KOPT-K1 (cell line): ENCODE results near the gene GABARAP.
"Not testable (repeated sequence)": the region's sequence is repeated elsewhere in the genome, so short reads cannot be mapped to it uniquely, and the experiment has no call there.

Experiments
- H3K27ac ChIP-seq: fragments of 200-600 bp; sonication (generic); 2 replicates; pipeline ENCODE4 v1.5.1; 2016; ENCODE audit warnings: antibody characterized with exemption, mild to moderate bottlenecking, low read depth, low read length; ENCODE audit not compliant: poor library complexity, severe bottlenecking
- H3K36me3 ChIP-seq: fragments of 200-600 bp; sonication (generic); 2 replicates; pipeline ENCODE4 v1.5.1; 2017; ENCODE audit warnings: antibody characterized with exemption, mild to moderate bottlenecking, low read length, moderate library complexity; ENCODE audit not compliant: insufficient read depth
- H3K9me3 ChIP-seq: fragments of 200-600 bp; sonication (generic); 2 replicates; pipeline ENCODE4 v1.5.1; 2017; ENCODE audit warnings: antibody characterized with exemption, low read length, mild to moderate bottlenecking; ENCODE audit not compliant: insufficient read depth, poor library complexity, severe bottlenecking

Gene GABARAP

DNA sequence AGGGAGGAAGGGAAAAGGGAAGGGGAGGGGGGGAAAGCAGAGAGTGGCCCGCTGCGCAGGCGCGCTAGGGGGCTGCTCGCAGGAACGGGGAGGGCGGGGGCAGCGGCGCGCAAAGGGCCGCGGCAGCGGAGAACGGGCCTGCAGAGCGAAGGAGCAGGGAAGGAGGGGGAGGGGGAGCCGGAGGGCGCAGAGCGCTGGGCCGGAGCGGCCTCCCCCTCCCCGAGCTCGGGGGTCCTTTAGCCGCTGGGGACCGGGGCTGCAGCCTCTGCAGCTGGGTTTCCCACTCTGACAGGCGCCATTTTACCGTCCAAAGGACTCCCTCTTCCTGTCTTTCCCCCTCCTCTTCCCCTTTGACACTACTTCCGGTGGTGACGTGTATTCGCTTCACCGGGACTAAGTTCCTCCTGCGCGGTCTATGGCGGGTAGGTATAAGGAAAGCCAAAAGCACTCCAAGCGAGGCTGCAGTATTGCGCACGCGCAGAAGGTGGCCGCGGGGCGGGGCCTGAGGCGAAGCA lies 9.5 kb upstream of the GABARAP start, which contains the start of gene CTDNEP1:
Gene CTDNEP1, minus strand, starts transcription at position 74 of the 515 bp plus-strand sequence. CDS start 438 bp downstream, outside the sequence.
- H3K9me3 ChIP-seq, result no peaks in the 10 kb centered on the region
- H3K36me3 ChIP-seq, result peaks cover 43% of the 10 kb centered on the region
- H3K27ac ChIP-seq, result peak within 1 kb of the TSS; percentile 98

DNA sequence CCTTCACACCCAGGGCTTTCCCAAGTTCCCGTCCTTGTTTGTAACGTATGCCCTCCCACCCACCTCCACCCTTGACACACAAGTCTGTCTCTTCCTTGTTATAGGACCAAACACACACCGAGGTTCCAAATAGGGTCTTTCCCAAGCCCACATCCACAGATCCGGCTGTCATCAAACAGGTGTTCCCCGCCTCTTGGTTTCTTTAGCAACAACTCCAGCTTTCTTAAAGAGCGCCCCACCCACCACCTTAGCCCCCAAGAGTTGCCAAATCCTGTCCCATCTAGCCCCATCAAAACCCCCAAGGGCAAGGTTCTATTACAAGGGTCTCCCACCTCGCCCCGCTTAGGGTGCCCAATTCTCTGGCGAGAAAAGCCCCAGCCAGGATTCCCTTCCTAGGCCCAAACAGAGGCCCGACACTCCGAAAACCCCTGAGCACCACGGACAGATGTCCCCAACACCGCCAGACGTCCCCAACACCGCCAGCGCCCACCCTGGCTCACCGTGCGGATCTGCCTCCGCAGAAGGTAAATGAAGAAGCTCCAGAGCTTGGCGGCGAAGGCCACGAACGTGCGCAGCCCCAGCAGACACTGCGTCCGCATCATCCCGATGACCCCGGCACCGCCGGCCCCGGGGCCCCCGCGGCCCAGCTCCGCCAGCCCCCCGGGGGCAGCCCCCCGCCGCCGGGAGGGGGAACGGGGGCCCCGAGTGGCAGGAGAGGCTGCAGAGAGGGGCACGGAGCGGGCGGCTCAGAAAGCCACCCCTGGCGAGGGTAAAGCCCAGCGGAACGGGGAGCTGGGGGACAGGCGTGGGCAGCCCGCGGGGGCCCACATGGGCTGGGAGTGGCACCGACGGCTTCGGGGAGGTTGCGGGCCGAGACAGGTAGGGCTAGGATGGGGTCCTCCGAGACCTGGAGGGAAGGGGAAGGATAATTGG lies 8.7 kb upstream of the GABARAP start:
- Histone ChIP-seq H3K27ac (peak overlapping the region; percentile 98), H3K9me3 (no peaks in the 10 kb centered on the region), H3K36me3 (peaks cover 43% of the 10 kb centered on the region)

DNA sequence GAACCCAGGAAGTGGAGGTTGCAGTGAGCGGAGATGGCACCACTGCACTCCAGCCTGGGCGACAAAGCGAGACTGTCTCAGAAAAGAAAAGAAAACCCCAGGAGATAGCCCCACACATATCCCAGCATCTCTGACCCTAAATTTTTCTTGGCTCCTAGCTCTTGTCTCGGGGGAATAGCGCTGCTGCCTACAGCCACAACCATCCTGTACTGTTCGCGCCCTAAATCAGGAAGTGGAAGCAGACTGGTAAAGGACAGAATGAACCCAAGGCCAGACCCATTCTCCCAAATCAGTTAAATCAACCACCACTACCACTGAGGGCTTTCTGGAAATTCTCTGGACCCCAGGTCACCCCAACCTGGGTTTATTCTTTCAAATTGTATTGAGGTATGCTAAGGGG lies 7.6 kb upstream of the GABARAP start:
- Histone ChIP-seq H3K9me3 (no peaks in the 10 kb centered on the region), H3K36me3 (peaks cover 43% of the 10 kb centered on the region), H3K27ac (peak overlapping the region; percentile 98)

DNA sequence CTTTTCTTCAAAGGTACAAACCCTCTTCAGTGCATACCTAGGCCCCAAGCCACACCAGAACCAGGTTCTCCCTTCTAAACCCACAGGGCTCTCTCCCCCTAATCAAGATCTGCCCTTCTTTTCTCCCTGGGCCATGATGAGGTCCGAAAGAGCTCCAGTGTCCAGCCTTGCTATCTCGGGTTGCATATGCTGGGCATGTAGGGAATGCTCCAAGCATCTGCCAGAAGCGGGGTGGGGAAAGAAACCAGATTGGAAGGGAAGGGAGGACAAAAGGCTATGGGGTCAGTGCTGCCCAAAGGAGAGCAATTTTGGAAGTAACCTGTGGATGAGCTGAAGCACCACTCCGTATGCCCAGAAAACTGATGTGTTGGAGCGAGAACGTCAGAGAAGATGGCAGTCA lies 7.0 kb upstream of the GABARAP start:
- H3K27ac ChIP-seq, result no peak overlapping the region
- peaks cover 43% of the 10 kb centered on the region for H3K36me3 ChIP-seq
- H3K9me3 ChIP-seq, result no peaks in the 10 kb centered on the region

DNA sequence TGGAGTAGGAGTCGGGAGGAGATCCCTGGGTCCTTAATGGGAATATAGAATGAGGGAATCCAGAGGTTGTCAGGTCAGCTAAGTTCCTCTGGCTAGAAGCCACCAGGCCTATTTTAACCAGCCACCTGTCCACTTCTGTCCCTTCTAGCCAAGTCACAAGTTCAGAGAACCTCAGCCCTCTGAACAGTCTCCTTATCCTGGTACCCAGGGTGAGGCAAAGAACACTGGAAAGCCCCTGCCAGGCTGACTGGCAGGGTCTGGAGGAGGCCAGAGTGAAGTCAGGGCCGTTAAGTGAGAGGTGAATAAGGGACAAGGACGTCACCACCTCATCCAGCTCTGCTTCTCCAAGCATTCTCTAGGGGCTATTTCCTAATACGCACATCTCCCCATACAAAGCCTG lies 6.5 kb upstream of the GABARAP start:
- H3K36me3 ChIP-seq, result peaks cover 43% of the 10 kb centered on the region
- H3K27ac ChIP-seq, result no peak overlapping the region
- H3K9me3 ChIP-seq, result no peaks in the 10 kb centered on the region

DNA sequence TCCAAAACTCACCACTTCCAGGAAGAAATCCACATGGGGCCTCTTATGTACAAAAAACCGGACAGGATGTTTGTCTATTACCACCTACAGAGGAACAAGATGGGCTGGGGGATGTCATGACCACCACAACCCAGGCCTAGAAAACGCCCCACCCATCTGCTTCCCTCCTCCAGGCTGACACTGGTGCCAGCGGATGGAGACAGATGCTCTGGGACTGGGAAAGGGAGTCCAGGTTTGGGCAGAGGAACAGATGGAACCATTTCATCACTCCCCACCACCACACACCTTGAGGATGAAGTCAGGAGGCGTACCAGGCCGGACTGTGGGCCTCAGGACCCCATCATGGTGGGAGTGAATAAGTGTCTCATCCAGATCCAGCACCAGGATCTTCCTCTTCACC lies 4.5 kb upstream of the GABARAP start:
- H3K9me3 ChIP-seq, result no peaks in the 10 kb centered on the region
- H3K27ac ChIP-seq, result no peak overlapping the region
- peaks cover 50% of the 10 kb centered on the region for H3K36me3 ChIP-seq

DNA sequence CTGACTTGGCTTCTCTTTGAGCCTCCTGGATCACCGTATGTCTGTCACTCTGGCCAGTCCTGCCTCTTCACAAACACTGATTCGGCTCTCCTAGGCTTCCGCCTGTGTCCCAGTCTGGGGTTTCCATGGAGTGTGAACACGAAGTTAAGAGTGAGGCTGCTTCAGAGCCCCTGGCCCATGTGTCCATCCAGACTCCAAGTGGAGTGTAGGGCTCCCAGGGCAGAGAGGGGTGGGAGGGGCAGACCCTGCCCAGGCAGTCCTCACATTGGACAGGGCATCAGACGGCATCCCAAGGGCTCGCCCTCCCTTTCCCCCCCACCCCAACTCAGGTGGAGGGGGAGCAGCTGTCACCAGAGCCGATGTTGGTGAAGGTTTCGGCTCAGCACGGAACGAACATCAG lies 1.6 kb upstream of the GABARAP start:
- H3K27ac ChIP-seq, H3K9me3 ChIP-seq: not testable (repeated sequence)
- H3K36me3 ChIP-seq, result peaks cover 57% of the 10 kb centered on the region

DNA sequence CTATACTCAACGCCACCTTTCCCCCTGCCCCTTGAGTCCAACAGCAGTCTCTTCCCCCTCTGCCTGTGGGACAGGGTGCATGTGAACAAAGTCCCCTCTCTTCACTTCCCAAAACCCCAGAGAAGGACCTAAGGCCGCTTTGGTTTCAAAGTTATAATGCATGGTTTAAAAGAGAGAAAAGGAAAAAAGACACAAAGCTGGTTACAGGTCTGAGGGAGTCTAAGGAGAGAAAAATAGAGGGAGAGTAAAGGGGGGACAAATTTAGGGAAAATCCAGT lies 1.1 kb upstream of the GABARAP start:
- Histone ChIP-seq H3K36me3 (peaks cover 54% of the 10 kb centered on the region), H3K27ac (peak overlapping the region; percentile 80), H3K9me3 (no peaks in the 10 kb centered on the region)

DNA sequence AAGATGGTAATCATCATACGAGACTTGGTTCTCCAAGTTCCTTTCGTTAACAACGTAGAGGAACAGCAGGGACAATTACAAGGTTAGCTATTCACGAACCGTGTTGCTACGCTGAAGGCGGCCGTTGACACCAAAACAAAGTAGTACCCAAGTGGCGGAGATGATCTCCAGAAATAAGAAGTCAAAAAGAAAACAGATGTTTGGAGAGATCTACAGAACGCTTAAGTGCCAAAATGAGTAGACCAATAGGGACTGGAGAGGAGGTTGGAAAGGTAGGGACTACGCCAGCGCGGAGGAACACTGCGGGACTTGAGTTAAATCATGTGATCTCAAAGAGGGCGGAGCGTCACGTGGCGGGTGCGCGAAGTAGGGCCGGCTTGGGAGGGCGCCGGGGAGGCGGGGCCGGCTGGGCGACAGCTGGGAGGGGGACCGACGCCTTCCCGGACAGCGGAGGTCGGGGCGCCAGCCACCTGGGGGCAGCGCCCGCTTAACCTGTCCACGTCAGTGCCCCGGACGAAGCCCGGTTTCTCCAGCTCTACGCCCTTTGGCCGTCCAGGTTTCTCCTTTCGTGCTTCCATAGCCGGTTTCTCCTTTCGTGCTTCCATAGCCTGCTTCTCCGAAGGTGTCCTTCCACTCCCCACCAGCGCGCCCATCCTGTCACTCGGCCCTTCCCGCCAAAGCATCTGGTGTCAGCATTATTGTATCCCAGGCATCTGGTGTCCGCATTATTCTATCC lies 636 bp upstream of the GABARAP start:
- Histone ChIP-seq H3K27ac (peak overlapping the region; percentile 80), H3K9me3 (no peaks in the 10 kb centered on the region), H3K36me3 (peaks cover 54% of the 10 kb centered on the region)

DNA sequence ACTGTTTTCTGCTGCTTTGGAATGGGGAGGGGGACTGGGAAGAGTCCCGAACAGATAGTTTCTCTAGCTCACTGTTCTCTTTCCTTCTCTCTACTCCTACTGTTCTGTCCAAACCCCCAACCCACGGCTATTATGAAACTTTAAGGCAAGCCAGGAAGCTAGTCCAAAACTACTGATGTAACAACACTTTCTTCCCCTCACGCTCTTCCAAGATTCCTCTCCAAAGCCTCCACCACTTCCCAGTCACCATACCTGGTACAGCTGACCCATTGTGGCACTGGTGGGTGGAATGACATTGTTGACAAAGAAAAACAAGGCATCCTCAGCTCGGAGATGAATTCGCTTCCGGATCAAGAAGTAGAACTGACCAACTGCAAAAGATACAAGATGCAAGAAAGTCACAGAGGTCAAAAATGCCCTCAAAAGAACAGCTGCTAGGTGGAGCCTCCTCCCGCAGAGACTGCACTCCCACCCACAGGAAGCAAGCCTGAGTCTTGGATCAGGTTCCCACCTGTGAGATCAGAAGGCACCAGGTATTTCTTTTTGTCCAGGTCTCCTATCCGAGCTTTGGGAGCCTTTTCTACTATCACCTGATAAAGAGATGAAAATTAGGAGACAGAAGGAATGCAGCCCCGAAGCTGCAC lies 1.0 kb downstream of the GABARAP start:
- H3K36me3 ChIP-seq, result peaks cover 54% of the 10 kb centered on the region
- H3K9me3 ChIP-seq, result no peaks in the 10 kb centered on the region
- peak overlapping the region; percentile 80 for H3K27ac ChIP-seq

DNA sequence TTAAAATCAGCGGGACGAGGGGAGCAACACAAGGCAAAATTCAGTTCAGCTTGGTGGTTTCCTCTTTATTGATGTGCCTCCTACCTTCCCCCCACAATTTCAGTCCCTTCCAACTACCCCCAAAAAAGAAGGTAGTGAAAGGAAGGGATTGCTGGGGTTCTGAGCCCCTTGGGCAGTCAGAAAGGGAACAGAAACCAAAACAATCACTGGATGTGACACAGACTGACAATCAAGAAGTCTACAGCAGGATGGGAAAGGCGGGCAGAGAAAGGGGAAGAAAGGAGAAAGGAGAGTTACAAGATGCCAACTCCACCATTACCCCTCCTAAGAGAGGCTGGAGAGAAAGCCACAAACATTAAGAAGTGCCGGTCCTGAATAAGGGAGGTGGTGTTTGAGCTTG lies 1.9 kb downstream of the GABARAP start:
- no peaks in the 10 kb centered on the region for H3K9me3 ChIP-seq
- peaks cover 54% of the 10 kb centered on the region for H3K36me3 ChIP-seq
- H3K27ac ChIP-seq, result peak overlapping the region; percentile 2

DNA sequence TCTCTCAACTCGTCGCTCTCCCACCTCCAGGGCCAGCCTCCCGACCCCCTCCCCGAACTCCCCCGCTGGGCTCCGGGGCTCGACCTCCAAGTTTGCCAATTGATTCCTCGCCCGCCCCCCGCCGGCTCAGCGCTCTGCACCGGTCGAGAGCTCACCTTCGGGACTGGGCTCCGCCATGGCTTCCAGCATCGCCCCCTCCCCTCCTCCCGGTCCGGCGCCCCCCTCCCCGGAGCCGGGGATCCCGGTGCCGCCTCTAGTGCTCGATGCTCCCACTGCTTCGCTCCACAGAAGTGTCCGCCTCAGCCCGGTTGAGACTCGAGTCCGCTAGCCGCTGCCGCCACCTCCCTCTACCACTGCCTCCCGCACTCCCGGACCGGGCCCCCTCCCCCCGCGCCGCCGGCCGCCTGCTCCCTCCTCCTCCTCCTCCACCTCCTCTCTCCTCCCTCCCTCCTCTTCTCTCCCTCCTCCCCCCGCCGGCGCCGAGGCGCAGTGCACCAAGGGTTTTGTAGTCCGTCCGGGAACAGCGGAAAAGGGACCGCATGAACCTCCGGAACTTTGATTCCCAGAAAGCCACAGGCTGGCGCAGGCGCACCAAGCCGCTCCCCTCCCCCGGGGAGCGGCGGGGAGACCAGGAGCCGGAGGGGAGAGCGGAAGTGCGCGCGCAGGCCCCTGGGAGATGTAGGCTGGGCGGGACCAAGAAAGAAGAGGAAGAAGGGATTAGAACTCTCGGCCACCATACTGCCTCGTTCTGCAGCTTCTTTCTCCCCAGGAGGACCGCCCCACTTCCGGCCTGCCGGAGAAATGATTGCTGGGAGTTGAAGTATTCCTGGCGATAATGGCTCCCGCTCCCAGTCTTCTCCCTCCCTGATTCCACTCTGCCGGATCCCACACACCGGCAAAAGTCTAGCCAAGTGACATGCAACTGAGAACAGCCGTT lies 2.9 kb downstream of the GABARAP start, which contains the start of gene PHF23:
Gene PHF23, minus strand, starts transcription at position 367 of the 937 bp plus-strand sequence. Its CDS starts 178 bp downstream, at position 189.
- Histone ChIP-seq H3K27ac (peak within 1 kb of the TSS; percentile 94), H3K9me3 (no peaks in the 10 kb centered on the region), H3K36me3 (peaks cover 51% of the 10 kb centered on the region)

DNA sequence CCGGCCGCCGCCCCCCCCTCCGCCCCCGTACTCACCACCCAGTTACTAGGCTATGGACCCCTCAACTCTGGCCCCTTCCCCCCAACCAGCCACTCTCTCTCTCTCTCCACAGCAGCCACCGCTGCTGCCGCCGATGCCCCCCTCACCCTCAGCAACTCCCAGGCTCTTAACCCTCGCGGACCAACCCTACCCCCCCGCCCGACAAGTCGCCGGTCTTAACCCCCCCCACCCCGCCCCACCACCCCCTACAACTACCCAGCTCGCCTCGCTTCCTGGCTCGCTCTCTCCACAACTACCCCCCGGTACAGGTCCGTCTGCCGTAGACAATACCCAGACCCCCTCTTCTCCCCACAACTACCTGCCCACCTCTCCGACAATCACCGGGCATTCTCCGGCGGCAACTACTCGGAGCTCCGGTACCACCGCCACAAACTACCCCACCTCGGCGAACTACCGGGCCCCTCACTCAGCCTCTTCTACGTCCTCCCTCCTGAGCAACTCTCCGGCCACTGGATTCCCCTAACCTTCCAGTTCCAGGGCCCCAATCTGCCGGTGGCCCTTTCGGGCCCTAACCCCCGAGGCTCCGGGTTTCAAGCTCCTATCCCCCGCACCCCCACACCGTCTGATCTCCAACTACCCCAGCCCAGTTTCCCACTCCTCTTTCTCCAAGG lies 3.7 kb downstream of the GABARAP start:
- H3K27ac ChIP-seq, result peak overlapping the region; percentile 94
- H3K9me3 ChIP-seq, result no peaks in the 10 kb centered on the region
- H3K36me3 ChIP-seq, result peaks cover 43% of the 10 kb centered on the region
